ENCODE data around the gene RCOR3.

- TF ChIP-seq CTCF (IDR thresholded peaks at IDR 0.05; ENCODE audit: control extremely low read depth in 1 of 3, insufficient read depth in 1 of 3, low read depth in 1 of 3, low read length in 3 of 3) (no peak), NRF1 (IDR thresholded peaks at IDR 0.05; ENCODE audit: low read depth, low read length) (no peak), ZNF274 (IDR thresholded peaks at IDR 0.05; ENCODE audit: borderline replicate concordance, extremely low read depth, low read length) (no peak)
Measured at GRCh38 chr1:211260141-211261107, 1.3 kb downstream of the RCOR3 start.
